GM06990 (cell line): ENCODE data around the gene LOXL4.

Experiments used
- DNase-seq: peaks from one replicate; pipeline ENCODE4 v3.0.0-alpha.2; 2011; ENCODE audit not compliant: insufficient read length; ENCODE audit errors: extremely low read depth
- H3K27me3 ChIP-seq: replicated peaks from 2 replicates; pipeline ENCODE4 v1.6.0; 2011; ENCODE audit warnings: low read length; ENCODE audit not compliant: control insufficient read depth, insufficient read depth
- H3K36me3 ChIP-seq: 2 replicates; pipeline ENCODE4 v1.5.1; 2011; ENCODE audit warnings: low read length; ENCODE audit not compliant: control insufficient read depth, insufficient read depth
- H3K4me3 ChIP-seq: replicated peaks from 2 replicates; pipeline ENCODE4 v1.5.1; 2011; ENCODE audit warnings: low read depth, mild to moderate bottlenecking, control low read depth, low read length
- TF ChIP-seq, protein P1 (sequence below): IDR thresholded peaks from 2 replicates; pipeline ENCODE4 v1.5.1; 2011; ENCODE audit warnings: low read length, control low read depth, mild to moderate bottlenecking, inconsistent platforms; ENCODE audit not compliant: insufficient read depth, poor library complexity, severe bottlenecking

The LOXL4 gene

DNA sequence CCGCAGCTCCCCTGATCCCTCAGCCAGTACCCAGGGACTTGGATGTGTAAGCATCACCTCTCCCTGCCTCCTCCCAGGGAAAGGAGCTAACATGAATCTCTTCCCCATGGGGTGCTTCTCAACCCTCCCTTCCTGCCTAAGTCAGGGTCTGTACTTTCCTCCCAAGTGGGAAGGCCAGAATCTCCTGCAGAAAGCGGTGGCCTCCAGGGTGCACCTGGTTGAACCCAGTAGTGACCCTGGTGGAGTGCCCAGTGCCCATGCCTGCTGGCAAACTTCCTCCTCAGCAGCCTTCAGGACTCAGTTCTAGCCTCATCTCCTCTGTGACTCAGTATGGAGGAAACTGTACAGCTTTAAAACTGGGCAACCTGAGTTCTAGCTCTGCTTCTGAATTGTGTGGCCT is 2.8 kb upstream of the LOXL4 start:
- peaks cover 2% of the 10 kb centered on the region; the same call in 1 of the 2 replicates for H3K27me3 ChIP-seq
- TF ChIP-seq, protein P1, sequence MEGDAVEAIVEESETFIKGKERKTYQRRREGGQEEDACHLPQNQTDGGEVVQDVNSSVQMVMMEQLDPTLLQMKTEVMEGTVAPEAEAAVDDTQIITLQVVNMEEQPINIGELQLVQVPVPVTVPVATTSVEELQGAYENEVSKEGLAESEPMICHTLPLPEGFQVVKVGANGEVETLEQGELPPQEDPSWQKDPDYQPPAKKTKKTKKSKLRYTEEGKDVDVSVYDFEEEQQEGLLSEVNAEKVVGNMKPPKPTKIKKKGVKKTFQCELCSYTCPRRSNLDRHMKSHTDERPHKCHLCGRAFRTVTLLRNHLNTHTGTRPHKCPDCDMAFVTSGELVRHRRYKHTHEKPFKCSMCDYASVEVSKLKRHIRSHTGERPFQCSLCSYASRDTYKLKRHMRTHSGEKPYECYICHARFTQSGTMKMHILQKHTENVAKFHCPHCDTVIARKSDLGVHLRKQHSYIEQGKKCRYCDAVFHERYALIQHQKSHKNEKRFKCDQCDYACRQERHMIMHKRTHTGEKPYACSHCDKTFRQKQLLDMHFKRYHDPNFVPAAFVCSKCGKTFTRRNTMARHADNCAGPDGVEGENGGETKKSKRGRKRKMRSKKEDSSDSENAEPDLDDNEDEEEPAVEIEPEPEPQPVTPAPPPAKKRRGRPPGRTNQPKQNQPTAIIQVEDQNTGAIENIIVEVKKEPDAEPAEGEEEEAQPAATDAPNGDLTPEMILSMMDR, result no peak
- no peaks in the 10 kb centered on the region for H3K36me3 ChIP-seq
- H3K4me3 ChIP-seq, result no peak overlapping the region
- no peak for DNase-seq

DNA sequence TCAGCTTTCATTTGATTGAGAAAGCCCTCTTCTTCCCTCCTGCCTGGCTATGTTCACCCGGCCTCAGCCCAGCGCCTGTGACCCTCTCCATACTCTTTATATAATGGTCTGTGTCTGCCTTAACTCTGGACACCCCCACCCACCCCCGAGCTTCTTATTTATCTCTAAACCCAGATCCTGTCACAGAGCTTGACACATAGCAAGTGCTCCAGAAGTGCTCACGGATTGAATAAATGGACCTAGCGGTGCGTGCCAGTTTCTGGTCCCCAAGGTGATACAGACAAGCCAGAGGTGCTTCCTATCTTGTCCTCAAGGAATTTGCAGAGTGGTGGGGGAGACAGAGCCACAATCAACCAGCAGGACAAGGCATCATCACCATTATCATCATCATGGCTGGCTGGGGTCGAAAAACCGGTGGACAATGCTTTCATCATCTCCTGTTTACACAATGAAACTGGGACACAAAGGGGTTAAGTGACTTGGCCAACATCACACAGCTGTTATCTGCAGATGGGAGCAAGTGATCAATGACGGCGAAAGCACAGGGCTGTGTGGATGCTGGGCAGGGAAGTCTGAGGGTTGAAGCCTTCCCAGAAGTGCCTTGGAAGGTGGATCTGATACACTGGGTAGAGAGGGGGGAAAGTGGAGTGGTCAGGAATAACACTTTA is 2.2 kb upstream of the LOXL4 start:
- Histone ChIP-seq H3K4me3 (no peak overlapping the region), H3K36me3 (no peaks in the 10 kb centered on the region), H3K27me3 (peaks cover 2% of the 10 kb centered on the region; the same call in 1 of the 2 replicates)
- TF ChIP-seq, protein P1, result no peak
- no peak for DNase-seq

DNA sequence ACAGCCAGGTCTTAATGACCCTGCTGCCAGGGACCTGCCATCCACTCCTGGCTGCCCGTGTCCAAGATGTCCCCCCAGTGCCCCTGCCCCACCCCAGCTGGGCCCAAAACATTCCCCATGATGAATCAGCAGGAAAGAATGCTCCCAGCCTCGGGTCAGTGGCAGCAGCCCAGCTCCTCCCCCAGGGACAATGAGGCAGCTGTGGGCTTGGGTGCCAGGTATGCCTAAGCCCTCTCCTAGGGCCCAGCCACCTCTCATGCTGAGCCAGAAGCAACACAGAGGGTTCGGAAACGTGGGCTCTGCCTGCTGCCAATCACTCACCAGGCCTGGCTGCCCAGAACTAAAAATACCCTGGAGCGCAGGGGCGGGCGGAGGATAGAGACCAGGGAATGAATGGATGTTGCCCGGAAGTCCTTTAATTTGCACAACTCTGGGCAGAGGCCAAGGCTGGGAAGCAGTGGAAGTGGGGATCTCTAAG is 1.5 kb upstream of the LOXL4 start:
- DNase-seq, result no peak
- no peak overlapping the region for H3K4me3 ChIP-seq
- TF ChIP-seq, protein P1, result no peak

DNA sequence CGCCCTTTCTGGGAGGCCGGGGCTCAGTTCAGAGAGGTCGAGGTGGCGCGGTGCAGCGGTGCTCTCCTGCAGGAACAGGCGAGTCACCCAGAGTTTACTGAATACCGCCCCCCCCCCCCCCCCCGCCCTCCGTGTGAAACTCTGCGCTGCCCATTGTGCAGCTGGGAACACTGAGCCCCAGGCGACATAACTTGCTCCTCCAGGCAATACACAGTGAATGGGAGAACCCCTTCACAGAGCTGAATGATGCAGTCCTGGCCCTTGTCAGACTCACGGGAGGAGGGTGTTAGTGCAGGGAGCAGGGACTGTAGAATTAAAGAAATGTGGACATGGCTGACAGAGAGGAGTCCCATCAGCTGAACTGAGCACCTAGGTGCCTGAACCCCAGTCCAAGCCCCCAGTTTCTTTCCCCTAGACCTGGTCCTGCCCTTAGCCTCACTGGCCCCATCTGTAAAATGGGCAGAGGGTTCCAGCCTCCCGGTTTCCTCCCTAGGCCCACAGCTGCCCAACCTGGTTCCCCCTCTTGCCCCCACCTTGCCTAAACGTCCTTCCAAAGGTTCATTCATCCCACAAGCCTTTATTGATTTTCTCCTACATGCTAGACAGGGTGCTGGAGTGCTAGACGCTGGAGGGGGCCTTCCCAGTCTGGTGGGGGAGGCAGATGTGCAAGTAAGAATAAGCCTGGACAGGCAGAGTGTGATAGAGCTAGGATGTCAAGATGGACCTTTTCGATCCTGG is 869 bp upstream of the LOXL4 start:
- TF ChIP-seq, protein P1, result no peak
- Histone ChIP-seq H3K27me3 (peaks cover 2% of the 10 kb centered on the region; the same call in 1 of the 2 replicates), H3K36me3 (no peaks in the 10 kb centered on the region), H3K4me3 (peak overlapping the region; percentile 15; the same call in 1 of the 2 replicates)
- DNase-seq, result no peak

More for the DNA sequence above, 1.5 kb upstream of the LOXL4 start:
- Histone ChIP-seq H3K36me3 (no peaks in the 10 kb centered on the region), H3K27me3 (peaks cover 2% of the 10 kb centered on the region; the same call in 1 of the 2 replicates)

DNA sequence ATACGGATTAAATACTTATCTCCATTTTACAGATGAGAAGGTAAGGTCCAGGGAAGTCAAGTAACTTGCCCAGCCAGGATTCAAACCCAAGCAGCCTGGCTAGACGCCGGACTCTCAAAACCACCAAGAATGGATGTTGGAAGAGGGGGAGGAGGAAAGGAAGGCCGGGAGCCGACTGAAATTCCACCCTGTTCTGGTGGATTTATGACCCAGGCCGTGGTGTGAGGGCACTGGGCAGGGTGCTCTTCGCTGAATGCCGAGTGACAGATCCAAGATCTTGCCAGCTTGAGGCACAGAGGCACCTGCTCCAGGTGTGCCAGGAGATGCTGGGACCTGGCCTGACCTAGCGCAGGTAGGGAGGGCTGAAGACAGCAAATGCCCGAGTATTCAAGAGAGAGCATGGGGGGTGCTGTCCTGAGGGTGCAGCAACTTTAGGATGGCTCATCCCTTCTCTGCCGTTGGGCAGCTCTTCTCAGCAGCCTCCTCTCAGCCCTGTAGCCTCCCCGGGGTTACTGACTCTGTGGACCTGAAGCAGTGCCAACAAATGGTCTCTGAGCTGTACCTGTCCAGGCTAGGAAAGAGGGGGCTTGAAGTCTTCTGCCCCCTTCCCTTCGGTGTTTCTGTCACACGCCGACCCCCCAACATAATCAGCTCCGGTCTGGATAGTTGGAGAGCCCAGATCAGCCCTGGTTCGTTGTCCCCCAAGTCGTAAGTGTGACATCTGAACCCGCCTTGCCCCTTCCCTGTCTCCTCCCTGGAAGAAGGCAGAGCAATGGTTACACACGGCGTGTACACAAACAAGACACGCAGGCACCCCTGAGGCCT is 713 bp downstream of the LOXL4 start:
- TF ChIP-seq, protein P1, result no peak
- DNase-seq, result no peak

More for the DNA sequence above, 713 bp downstream of the LOXL4 start:
- no peaks in the 10 kb centered on the region for H3K36me3 ChIP-seq
- H3K27me3 ChIP-seq, result peaks cover 2% of the 10 kb centered on the region; the same call in 1 of the 2 replicates
- no peak overlapping the region for H3K4me3 ChIP-seq
